Keratinocyte (primary cell): Measurements from ENCODE around the gene UNC5A.

Experiments used
- EZH2 ChIP-seq: IDR thresholded peaks from one replicate; pipeline ENCODE4 v1.6.1; 2012; ENCODE audit warnings: inconsistent platforms, mild to moderate bottlenecking, low read length, moderate library complexity
- TF ChIP-seq, protein P1 (sequence below), 3 experiments: IDR thresholded peaks in 1 of 3; conservative IDR thresholded peaks in 1 of 3; optimal IDR thresholded peaks in 1 of 3; 2 replicates in 2 of 3; 3 replicates in 1 of 3; pipeline versions ENCODE3 to v1.5.1; 2011; ENCODE audit warnings: low read length in 3 of 3, mild to moderate bottlenecking in 3 of 3, moderate library complexity in 2 of 3, control low read depth in 1 of 3, inconsistent platforms in 1 of 3; ENCODE audit not compliant: insufficient read depth in 2 of 3; ENCODE audit errors: extremely low read depth in 1 of 3

DNA sequence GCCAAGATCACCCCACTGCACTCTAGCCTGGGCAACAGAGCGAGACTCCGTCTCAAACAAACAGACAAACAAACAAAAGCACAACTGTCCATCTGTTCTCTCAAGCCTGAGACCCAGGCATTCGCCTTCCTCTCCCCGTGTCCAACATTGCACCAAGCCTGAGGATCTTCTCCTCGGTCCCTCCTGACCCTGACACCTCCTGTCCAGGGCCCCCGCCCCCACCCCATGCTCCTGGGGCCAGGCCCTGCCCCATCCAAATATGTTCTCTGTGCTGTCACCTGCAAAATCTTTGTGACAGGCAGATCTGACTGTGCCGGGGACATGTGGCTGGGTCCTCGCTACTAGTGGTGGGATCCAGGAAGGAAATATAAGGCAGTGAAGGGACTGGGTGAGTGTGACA lies 33.4 kb upstream of the UNC5A start:
- TF ChIP-seq, protein P1, sequence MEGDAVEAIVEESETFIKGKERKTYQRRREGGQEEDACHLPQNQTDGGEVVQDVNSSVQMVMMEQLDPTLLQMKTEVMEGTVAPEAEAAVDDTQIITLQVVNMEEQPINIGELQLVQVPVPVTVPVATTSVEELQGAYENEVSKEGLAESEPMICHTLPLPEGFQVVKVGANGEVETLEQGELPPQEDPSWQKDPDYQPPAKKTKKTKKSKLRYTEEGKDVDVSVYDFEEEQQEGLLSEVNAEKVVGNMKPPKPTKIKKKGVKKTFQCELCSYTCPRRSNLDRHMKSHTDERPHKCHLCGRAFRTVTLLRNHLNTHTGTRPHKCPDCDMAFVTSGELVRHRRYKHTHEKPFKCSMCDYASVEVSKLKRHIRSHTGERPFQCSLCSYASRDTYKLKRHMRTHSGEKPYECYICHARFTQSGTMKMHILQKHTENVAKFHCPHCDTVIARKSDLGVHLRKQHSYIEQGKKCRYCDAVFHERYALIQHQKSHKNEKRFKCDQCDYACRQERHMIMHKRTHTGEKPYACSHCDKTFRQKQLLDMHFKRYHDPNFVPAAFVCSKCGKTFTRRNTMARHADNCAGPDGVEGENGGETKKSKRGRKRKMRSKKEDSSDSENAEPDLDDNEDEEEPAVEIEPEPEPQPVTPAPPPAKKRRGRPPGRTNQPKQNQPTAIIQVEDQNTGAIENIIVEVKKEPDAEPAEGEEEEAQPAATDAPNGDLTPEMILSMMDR (optimal IDR thresholded peaks at IDR 0.05 in 1 of 3, IDR thresholded peaks at IDR 0.05 in 1 of 3, conservative IDR thresholded peaks at IDR 0.05 in 1 of 3; ENCODE audit: extremely low read depth in 1 of 3, insufficient read depth in 2 of 3, low read length in 3 of 3): no peak
- no peak for TF ChIP-seq EZH2
